AG04449 (cell line): Measurements from ENCODE around the gene CYP4A22.

Source experiments
- CTCF ChIA-PET: fragments of 350-600 bp; formaldehyde crosslinking; extraction: SDS; loops from one replicate; lab custom pipeline; 2021; ENCODE audit warnings: antibody characterized with exemption; lab: Yijun Ruan, JAX
- POLR2A ChIA-PET: fragments of 400-600, 350-600 bp; formaldehyde crosslinking; extraction: SDS; loops from one replicate; lab custom pipeline; 2020; ENCODE audit warnings: antibody characterized with exemption, inconsistent platforms; lab: Yijun Ruan, JAX
- DNase-seq: peaks from one replicate; pipeline ENCODE4 v3.0.0-alpha.2; 2010; ENCODE audit warnings: low read depth, low spot score
- H3K4me3 ChIP-seq: 2 replicates; pipeline ENCODE4 v1.5.1; 2011; ENCODE audit warnings: low read depth, mild to moderate bottlenecking, control low read depth, low read length
- TF ChIP-seq, protein P1 (sequence below): IDR thresholded peaks from one replicate; pipeline ENCODE4 v1.5.1; 2011; ENCODE audit warnings: mild to moderate bottlenecking, moderate library complexity, low read length, control low read depth, inconsistent platforms; ENCODE audit not compliant: insufficient read depth; ENCODE audit errors: missing control alignments

CYP4A22 gene

DNA sequence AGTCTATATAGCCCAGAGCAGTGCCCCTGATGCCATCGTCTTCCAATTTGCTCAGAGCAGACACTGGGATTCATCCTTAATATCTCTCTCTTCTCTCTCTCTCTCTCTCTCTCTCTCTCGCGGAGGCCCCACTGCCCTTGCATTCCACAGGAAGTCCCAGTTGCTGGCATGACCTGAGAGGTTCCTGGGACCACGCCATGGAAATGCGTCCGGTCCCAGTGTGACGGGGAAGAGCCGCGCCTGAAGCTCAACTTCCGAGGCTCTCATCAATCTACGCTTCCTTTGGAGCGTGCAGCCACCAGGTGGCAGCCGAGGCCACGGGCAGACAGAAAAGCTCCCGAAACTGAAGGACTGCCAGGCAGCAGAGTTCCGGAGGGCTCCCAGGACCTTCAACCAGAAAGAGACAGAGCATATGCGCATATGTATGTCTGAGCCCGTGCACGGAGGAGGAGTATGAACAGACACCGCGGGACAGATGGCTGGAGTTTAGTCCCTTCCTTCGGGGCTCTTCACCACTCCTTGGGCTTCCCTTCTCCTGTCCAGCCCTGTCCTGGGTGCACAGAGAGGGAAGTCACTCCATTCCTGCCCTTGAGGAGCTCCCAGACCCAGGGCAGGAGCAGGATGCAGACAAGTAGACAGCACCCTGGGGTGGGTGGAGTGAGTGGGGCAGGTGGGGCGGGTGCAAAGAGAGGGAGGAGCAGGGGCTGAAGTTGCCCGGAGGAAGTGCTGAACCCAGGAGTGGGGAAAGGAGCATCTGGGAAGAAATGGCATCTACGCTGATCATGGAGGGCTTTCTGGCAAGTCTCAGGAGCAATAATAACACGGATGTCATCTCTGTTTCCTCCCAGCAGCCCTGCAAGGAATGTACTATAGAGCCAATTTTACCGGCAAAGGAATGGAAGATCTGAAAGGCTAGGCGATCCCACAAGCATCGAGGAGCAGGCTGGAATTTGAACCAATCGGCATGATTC, 42.1 kb downstream of the CYP4A22 start:
- TF ChIP-seq, protein P1, sequence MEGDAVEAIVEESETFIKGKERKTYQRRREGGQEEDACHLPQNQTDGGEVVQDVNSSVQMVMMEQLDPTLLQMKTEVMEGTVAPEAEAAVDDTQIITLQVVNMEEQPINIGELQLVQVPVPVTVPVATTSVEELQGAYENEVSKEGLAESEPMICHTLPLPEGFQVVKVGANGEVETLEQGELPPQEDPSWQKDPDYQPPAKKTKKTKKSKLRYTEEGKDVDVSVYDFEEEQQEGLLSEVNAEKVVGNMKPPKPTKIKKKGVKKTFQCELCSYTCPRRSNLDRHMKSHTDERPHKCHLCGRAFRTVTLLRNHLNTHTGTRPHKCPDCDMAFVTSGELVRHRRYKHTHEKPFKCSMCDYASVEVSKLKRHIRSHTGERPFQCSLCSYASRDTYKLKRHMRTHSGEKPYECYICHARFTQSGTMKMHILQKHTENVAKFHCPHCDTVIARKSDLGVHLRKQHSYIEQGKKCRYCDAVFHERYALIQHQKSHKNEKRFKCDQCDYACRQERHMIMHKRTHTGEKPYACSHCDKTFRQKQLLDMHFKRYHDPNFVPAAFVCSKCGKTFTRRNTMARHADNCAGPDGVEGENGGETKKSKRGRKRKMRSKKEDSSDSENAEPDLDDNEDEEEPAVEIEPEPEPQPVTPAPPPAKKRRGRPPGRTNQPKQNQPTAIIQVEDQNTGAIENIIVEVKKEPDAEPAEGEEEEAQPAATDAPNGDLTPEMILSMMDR = peak; percentile 97
- DNase-seq = peak; percentile 72
- H3K4me3 ChIP-seq = peak overlapping the region; percentile 60
- POLR2A ChIA-PET = interaction anchor here (0.7 to 1.6 kb wide), 4 partner anchors 135 to 354 kb away, joined by 3 to 5 read pairs (median 4); partner anchors contain the start of genes CMPK1, FOXD2 and STIL
- CTCF ChIA-PET = interaction anchor here (0.6 to 12.9 kb wide), 45 partner anchors 10 to 730 kb away, joined by 3 to 213 read pairs (median 4); partner anchors contain the start of genes CMPK1, FOXD2 and PDZK1IP1

DNA sequence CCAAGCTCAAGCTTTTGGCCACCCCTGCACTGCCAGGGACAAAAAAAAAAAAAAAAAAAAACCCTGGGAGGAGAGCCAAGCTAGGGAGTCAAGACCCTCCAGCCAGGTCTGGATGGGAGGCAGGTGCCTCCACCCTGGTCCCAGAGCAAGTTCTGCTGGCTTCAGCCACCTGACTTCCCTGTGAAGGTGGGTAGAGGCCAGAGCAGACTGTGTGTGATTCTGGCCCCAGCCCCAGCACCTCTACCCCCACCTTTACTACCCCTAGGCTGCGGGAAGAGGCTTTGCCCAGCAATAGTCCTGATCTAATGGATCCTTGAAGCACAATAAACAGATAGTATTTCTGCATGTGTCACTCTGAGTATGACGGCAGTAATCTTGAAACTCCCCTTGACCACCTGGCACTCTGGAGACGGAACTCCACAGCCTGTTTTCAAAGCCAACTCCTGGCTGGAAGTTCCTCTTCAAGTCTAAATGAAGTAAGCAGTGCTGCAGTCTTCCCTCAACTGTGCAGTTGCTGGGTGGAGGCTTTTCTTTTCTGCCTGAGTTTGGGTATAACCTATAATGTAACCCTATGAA, 42.8 kb downstream of the CYP4A22 start:
- no peak overlapping the region; the same call in 1 of the 2 replicates for H3K4me3 ChIP-seq
- ChIA-PET POLR2A (no interaction called here), CTCF (interaction anchor here (0.6 to 12.9 kb wide), 27 partner anchors 11 to 559 kb away, joined by 3 to 213 read pairs (median 5); partner anchors contain the start of genes CMPK1, FOXD2 and PDZK1IP1)
- DNase-seq = no peak
- TF ChIP-seq, protein P1 = no peak

DNA sequence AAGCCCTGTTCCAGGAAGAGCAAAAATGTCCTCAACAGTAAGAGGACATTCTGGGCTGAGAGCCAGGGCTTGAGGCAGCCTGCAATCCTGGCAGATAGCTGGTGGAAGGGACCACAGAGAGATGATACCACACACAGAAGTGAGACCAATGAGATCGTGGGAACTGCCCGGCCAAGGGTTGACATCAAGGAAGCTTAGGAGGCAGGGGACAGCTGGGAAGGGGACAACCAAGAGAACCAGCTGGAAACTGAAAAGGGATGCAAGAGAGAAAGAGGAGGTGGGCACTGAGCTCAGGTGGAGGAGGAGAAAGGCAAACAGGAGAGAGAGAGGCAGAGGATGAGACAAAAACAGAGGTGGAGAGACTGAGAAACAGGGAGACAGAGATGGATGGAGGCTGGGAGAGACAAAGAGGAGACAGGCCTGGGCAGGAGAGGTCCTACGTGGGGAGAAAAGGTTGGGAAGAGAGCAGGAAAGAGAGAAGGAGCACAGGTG, 43.4 kb downstream of the CYP4A22 start:
- no peak for DNase-seq
- TF ChIP-seq, protein P1 = no peak
- no peak overlapping the region for H3K4me3 ChIP-seq
- POLR2A ChIA-PET = no interaction called here
- CTCF ChIA-PET = interaction anchor here (0.8 to 12.9 kb wide), 7 partner anchors 11 to 545 kb away, joined by 3 to 213 read pairs (median 8); partner anchors contain the start of gene PDZK1IP1

DNA sequence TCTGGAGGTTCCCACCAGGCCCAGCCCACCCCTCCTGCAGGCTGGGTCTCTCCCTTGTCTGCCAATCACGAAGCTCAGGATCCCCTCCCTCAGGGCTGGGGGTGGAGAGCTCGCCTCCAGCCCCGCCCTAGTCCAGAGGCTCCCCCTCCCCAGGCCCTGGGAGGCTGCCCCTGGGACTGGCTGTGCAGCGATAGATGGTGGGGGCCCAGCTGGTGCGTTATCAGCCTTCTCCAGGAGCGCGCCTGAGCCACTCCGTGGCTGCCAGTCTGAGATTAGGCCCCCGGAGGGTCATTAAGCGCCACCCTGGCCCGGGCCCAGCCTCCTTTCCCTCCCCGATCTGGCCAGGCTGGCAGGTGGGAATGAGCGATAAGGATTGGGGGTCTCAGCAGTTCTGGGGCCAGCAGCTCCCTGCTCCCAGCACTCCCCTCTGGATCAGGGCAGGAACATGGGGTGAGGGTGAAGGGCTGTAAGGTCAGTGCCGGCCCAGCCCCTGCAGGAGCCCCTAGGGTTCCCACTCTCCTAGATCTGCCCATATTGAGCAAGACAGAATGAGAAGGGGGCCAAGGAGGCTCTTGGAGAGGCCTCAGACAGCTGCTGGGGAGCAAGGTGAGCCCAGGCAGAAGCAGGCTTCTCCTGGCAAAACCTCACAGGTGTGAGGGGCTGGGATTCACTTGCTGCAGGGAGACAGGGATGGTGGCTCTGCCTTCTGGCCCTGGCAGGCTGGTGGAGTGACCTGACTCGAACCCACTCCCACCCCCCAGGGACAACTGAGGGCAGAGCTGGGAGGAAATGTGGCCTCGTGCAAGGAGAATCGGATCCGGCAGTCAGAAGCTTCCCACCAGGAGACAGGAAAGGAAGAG, 44.1 kb downstream of the CYP4A22 start:
- DNase-seq = no peak

DNA sequence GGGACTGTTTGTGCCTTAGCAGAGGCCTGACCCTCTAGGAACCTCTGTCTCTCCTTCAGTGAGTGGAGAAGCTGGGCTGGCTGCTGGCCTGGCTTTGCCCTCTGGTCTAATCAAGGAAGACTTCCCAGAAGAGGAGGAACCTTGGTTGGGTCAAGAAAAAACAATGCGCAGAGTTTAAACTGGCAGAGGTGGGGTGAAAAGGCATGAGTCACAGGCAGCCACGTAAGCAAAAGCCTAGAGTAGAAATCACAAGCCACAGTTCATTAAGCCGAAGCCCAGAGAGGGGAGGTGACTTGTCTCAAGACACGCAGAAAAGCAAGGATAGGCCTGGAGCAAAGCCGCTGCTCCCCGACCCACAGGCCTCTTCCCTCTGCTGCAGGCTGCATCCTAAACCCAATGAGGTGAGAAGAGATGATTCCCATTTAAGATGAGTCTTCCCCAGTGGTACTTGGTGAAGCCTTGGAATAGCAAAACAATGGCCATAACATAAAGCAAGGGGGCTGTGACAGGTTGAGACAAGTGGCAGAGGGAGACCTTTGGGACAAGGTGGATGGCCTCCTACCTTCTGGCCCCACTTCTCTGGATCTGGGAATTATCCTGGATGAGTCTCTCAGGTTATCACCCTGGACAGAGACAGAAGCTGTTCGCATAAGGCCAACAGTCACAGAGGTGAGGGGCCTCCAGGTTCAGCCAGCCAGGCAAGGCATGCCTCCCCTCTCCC, 44.9 kb downstream of the CYP4A22 start:
- H3K4me3 ChIP-seq = no peak overlapping the region
- no peak for DNase-seq
- TF ChIP-seq, protein P1 = no peak
- ChIA-PET POLR2A (no interaction called here), CTCF (interaction anchor here (0.9 to 12.9 kb wide), 7 partner anchors 9 to 544 kb away, joined by 3 to 213 read pairs (median 4); partner anchors contain the start of gene PDZK1IP1)

More for the DNA sequence above, 44.1 kb downstream of the CYP4A22 start:
- ChIA-PET CTCF (interaction anchor here (0.8 to 12.9 kb wide), 7 partner anchors 10 to 545 kb away, joined by 3 to 213 read pairs (median 8); partner anchors contain the start of gene PDZK1IP1), POLR2A (no interaction called here)
- TF ChIP-seq, protein P1 = no peak
- H3K4me3 ChIP-seq = no peak overlapping the region
